ENCODE measurements around the gene CDC25A. TPM values are rescaled to one million over a fixed set of nuclear protein-coding genes. Genes with fewer than 3 reads are reported as not detected.
A peak's percentile ranks its signal among the peaks of the same experiment; 100 is the strongest.

Gene CDC25A
- total RNA-seq, 2 donors from 2014 or later: 40.4 to 50.9 TPM

DNA sequence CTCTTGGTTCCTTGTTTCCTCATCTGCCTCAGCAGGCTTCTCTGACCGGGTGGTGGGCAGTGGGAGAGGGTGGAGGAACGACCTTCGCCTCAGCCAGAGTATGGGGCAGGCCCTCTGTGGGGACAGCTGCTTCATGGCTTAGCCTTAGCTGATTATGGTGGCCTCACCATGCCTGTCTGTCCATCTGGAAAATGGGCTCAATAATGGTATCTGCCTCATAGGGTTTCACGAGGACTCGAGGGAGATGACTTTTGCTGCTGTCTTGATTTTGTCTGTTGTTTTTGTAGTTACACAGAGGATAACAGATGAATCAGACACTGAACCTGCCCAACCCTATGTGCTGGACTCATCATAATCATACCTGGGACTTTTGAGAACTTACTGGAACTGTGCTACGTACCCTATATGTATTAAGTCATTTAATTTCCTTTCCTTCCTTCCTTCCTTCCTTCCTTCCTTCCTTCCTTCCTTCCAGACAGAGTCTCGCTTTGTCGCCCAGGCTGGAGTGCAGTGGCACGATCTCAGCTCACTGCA lies 46.5 kb downstream of the CDC25A start:
- H3K4me1 Mint-ChIP-seq: peaks cover 4% of the 10 kb centered on the region
- H3K4me3 ChIP-seq (ENCODE audit: low read length): no peak overlapping the region
- no peak overlapping the region for H3K27ac ChIP-seq (ENCODE audit: low read depth, low read length)
- no peaks in the 10 kb centered on the region for H3K9me3 Mint-ChIP-seq
- H3K9me3 ChIP-seq (ENCODE audit: control insufficient read depth, low read length): no peaks in the 10 kb centered on the region
- H3K9ac ChIP-seq (ENCODE audit: extremely low read depth, low read length, poor library complexity, severe bottlenecking): no peak overlapping the region
- no peak overlapping the region for H3K4me3 Mint-ChIP-seq
- H3K36me3 ChIP-seq (ENCODE audit: control insufficient read depth, insufficient read depth, low read length): no peaks in the 10 kb centered on the region
- H3K27me3 Mint-ChIP-seq (ENCODE audit: insufficient read depth): peaks cover 3% of the 10 kb centered on the region
- H3K27me3 ChIP-seq (ENCODE audit: control insufficient read depth, insufficient read depth, low read length, poor library complexity, severe bottlenecking): no peaks in the 10 kb centered on the region
- no peak for TF ChIP-seq CTCF (conservative IDR thresholded peaks at IDR 0.05)
- no peaks in the 10 kb centered on the region for H3K4me1 ChIP-seq (ENCODE audit: control insufficient read depth, insufficient read depth, low read length)
- WGBS, 2 experiments (ENCODE audit: insufficient coverage in 1 of 2, insufficient read length in 1 of 2): 96 to 98% methylated on average over 5 to 9 of the region's 9 CpGs
- DNase-seq: no peak
- H3K27ac Mint-ChIP-seq: no peak overlapping the region
- H3K36me3 Mint-ChIP-seq (ENCODE audit: low read depth): no peaks in the 10 kb centered on the region

DNA sequence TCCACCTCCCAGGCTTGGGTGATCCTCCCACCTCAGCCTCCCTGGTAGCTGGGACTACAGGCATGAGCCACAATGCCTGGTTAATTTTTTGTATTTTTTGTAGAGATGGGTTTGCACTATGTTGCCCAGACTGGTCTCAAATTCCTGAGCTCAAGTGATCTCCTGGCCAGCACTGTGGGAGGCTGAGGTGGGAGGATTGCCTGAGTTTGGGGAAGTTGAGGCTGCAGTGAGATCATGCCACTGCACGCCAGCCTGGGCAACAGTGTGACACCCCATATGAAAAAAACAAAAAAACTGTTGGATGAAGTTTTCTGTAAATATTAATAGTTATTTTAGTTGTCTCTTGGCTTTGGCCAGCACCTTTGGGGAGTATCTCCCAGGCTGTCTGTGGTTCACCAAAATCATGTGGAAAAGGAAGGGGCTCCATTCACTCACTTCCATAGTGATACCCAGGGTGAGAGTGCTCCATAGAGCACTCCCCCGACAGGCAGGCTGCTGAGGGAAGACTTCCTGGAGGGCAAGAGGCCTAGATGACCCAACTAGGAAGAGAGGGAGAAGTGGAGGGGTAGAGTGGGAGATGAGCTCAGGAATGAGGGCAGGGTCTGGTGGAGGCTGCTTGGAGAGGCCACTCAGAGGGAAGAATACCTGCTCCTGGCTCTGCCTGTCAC lies 47.1 kb downstream of the CDC25A start:
- peaks cover 3% of the 10 kb centered on the region for H3K27me3 Mint-ChIP-seq (ENCODE audit: insufficient read depth)
- Histone ChIP-seq H3K4me1 (ENCODE audit: control insufficient read depth, insufficient read depth, low read length) (no peaks in the 10 kb centered on the region), H3K9ac (ENCODE audit: extremely low read depth, low read length, poor library complexity, severe bottlenecking) (no peak overlapping the region), H3K36me3 (ENCODE audit: control insufficient read depth, insufficient read depth, low read length) (no peaks in the 10 kb centered on the region), H3K4me3 (ENCODE audit: low read length) (no peak overlapping the region), H3K27ac (ENCODE audit: low read depth, low read length) (no peak overlapping the region), H3K27me3 (ENCODE audit: control insufficient read depth, insufficient read depth, low read length, poor library complexity, severe bottlenecking) (no peaks in the 10 kb centered on the region), H3K9me3 (ENCODE audit: control insufficient read depth, low read length) (no peaks in the 10 kb centered on the region)
- WGBS, 2 experiments (ENCODE audit: insufficient coverage in 1 of 2, insufficient read length in 1 of 2): 92 to 100% methylated on average over 2 of the region's 2 CpGs
- H3K27ac Mint-ChIP-seq: no peak overlapping the region
- H3K4me1 Mint-ChIP-seq: peaks cover 4% of the 10 kb centered on the region
- DNase-seq: no peak
- H3K36me3 Mint-ChIP-seq (ENCODE audit: low read depth): no peaks in the 10 kb centered on the region
- no peaks in the 10 kb centered on the region for H3K9me3 Mint-ChIP-seq
- no peak overlapping the region for H3K4me3 Mint-ChIP-seq
- TF ChIP-seq CTCF (conservative IDR thresholded peaks at IDR 0.05): no peak

- TF ChIP-seq CTCF (conservative IDR thresholded peaks at IDR 0.05): no peak
- Mint-ChIP-seq H3K9me3 (no peaks in the 10 kb centered on the region), H3K4me1 (peaks cover 4% of the 10 kb centered on the region), H3K27me3 (ENCODE audit: insufficient read depth) (peaks cover 3% of the 10 kb centered on the region), H3K27ac (peak overlapping the region; percentile 31), H3K4me3 (no peak overlapping the region), H3K36me3 (ENCODE audit: low read depth) (no peaks in the 10 kb centered on the region)
- WGBS, 2 experiments (ENCODE audit: insufficient coverage in 1 of 2, insufficient read length in 1 of 2): 56 to 68% methylated on average over 9 of the region's 9 CpGs
- DNase-seq: no peak
- Histone ChIP-seq H3K27ac (ENCODE audit: low read depth, low read length) (no peak overlapping the region), H3K36me3 (ENCODE audit: control insufficient read depth, insufficient read depth, low read length) (no peaks in the 10 kb centered on the region), H3K9me3 (ENCODE audit: control insufficient read depth, low read length) (no peaks in the 10 kb centered on the region), H3K4me3 (ENCODE audit: low read length) (no peak overlapping the region), H3K4me1 (ENCODE audit: control insufficient read depth, insufficient read depth, low read length) (no peaks in the 10 kb centered on the region), H3K27me3 (ENCODE audit: control insufficient read depth, insufficient read depth, low read length, poor library complexity, severe bottlenecking) (no peaks in the 10 kb centered on the region), H3K9ac (ENCODE audit: extremely low read depth, low read length, poor library complexity, severe bottlenecking) (no peak overlapping the region)
Observed at GRCh38 chr3:48140336-48140757, 47.9 kb downstream of the CDC25A start.
